GM12801 (cell line): Measurements from ENCODE around the gene CNOT10.

ENCODE experiments used
- CTCF ChIP-seq: IDR thresholded peaks from one replicate; pipeline ENCODE4 v1.5.1; 2011; ENCODE audit warnings: control low read depth; ENCODE audit not compliant: insufficient read length; ENCODE audit errors: extremely low read depth

CNOT10 gene

GRCh38 chr3:32655167-32655566 is 29.8 kb upstream of the CNOT10 start:
- no peak for TF ChIP-seq CTCF

- no peak for TF ChIP-seq CTCF
Measured at GRCh38 chr3:32660634-32661033, 24.4 kb upstream of the CNOT10 start.

GRCh38 chr3:32662647-32663046 is 22.3 kb upstream of the CNOT10 start:
- TF ChIP-seq CTCF: no peak

GRCh38 chr3:32667072-32667582 is 17.9 kb upstream of the CNOT10 start:
- no peak for TF ChIP-seq CTCF

- TF ChIP-seq CTCF: no peak
Measured at GRCh38 chr3:32675164-32675563, 9.8 kb upstream of the CNOT10 start.

- no peak for TF ChIP-seq CTCF
Measured at GRCh38 chr3:32675650-32676049, 9.3 kb upstream of the CNOT10 start.

- no peak for TF ChIP-seq CTCF
Measured at GRCh38 chr3:32681811-32682210, 3.2 kb upstream of the CNOT10 start.
